Muscle of leg (tissue), 11 donors: ENCODE measurements around the gene LDLRAD4. TPM values are rescaled to one million over a fixed set of nuclear protein-coding genes. Genes with fewer than 3 reads are reported as not detected.
"Not testable (repeated sequence)": the region's sequence is repeated elsewhere in the genome, so short reads cannot be mapped to it uniquely, and the experiment has no call there.

Source experiments
- DNase-seq: peaks from one replicate; pipeline ENCODE4 v3.0.0; 2013
- H3K27ac ChIP-seq: one replicate; pipeline ENCODE4 v1.5.1; 2013; ENCODE audit warnings: mild to moderate bottlenecking, low read length, control low read depth
- H3K27me3 ChIP-seq: one replicate; pipeline ENCODE4 v1.6.1; 2013; ENCODE audit warnings: low read length; ENCODE audit not compliant: control insufficient read depth, insufficient read depth
- H3K36me3 ChIP-seq: one replicate; pipeline ENCODE4 v1.6.1; 2013; ENCODE audit warnings: low read length; ENCODE audit not compliant: control insufficient read depth, insufficient read depth
- H3K4me1 ChIP-seq: one replicate; pipeline ENCODE4 v1.6.1; 2013; ENCODE audit warnings: low read length; ENCODE audit not compliant: control insufficient read depth, insufficient read depth
- H3K4me3 ChIP-seq: one replicate; pipeline ENCODE4 v1.5.1; 2013; ENCODE audit warnings: low read length, control low read depth
- H3K9me3 ChIP-seq: replicated peaks from 2 replicates; pipeline ENCODE4 v1.6.1; 2013; ENCODE audit warnings: low read depth, low read length; ENCODE audit not compliant: control insufficient read depth
- WGBS: methylation state at CpG from one replicate; pipeline ENCODE4 v1.1.5; 2013; ENCODE audit warnings: missing lambda C conversion rate; ENCODE audit not compliant: insufficient coverage; 5-methylcytosine and 5-hydroxymethylcytosine counted together
- polyA plus RNA-seq, 8 donors: library from polyadenylated mRNA; unstranded; fragments of 120-200 nt; gene quantifications; one replicate each; pipeline versions ENCODE4 v1.2.1 to v1.2.3, GENCODE V29; 2013; ENCODE audit warnings: inconsistent platforms in 1 of 8, low replicate concordance in 1 of 8; ENCODE audit not compliant: insufficient read length in 8 of 8, insufficient read depth in 1 of 8
- total RNA-seq: library from RNA; stranded (reverse); fragments of 120-200 nt; gene quantifications from one replicate; pipeline ENCODE4 v1.2.4, GENCODE V29; 2013

LDLRAD4 gene
- total and polyA plus RNA-seq, 9 donors, result 9.0 to 20.8 (median 14.4) TPM

- H3K4me1 ChIP-seq, H3K27ac ChIP-seq: not testable (repeated sequence)
- WGBS, result no CpG with 5 or more reads among the region's 5 CpGs
Observed at GRCh38 chr18:13695337-13695736, 476.8 kb downstream of the LDLRAD4 start.

GRCh38 chr18:13696961-13697360, 478.4 kb downstream of the LDLRAD4 start:
- H3K27me3 ChIP-seq, result no peaks in the 10 kb centered on the region
- H3K4me1 ChIP-seq, result no peaks in the 10 kb centered on the region
- no peaks in the 10 kb centered on the region for H3K36me3 ChIP-seq
- H3K4me3 ChIP-seq, result no peak overlapping the region
- no peak for DNase-seq
- no peak overlapping the region for H3K27ac ChIP-seq
- peaks cover 34% of the 10 kb centered on the region for H3K9me3 ChIP-seq
- no CpG with 5 or more reads among the region's 3 CpGs for WGBS

More at GRCh38 chr18:13695337-13695736, 476.8 kb downstream of the LDLRAD4 start:
- not testable (repeated sequence) for H3K27me3 ChIP-seq, DNase-seq, H3K4me3 ChIP-seq, H3K36me3 ChIP-seq
- peaks cover 23% of the 10 kb centered on the region for H3K9me3 ChIP-seq

GRCh38 chr18:13700153-13700552, 481.6 kb downstream of the LDLRAD4 start:
- Histone ChIP-seq H3K4me3 (no peak overlapping the region), H3K9me3 (peaks cover 50% of the 10 kb centered on the region), H3K27me3 (no peaks in the 10 kb centered on the region), H3K4me1 (no peaks in the 10 kb centered on the region), H3K27ac (no peak overlapping the region), H3K36me3 (no peaks in the 10 kb centered on the region)
- DNase-seq, result no peak
- WGBS, result no CpG with 5 or more reads among the region's 1 CpG

Other genes with a start within 250 kb of the LDLRAD4 start
- gene CEP192, start 227.4 kb upstream of the LDLRAD4 start, total RNA-seq, result 34.8 TPM
- gene CEP192, start 227.4 kb upstream of the LDLRAD4 start, polyA plus RNA-seq, result 10 to 100 TPM; 14.3 to 29.2 (median 20.6) TPM